SKM-1 (cell line): ENCODE data around the gene SBNO2.

Experiments used
- DNase-seq: peaks from one replicate; lab custom pipeline; 2025; ENCODE audit not compliant: unreplicated experiment; lab: John Stamatoyannopoulos, UW

Gene SBNO2

DNA sequence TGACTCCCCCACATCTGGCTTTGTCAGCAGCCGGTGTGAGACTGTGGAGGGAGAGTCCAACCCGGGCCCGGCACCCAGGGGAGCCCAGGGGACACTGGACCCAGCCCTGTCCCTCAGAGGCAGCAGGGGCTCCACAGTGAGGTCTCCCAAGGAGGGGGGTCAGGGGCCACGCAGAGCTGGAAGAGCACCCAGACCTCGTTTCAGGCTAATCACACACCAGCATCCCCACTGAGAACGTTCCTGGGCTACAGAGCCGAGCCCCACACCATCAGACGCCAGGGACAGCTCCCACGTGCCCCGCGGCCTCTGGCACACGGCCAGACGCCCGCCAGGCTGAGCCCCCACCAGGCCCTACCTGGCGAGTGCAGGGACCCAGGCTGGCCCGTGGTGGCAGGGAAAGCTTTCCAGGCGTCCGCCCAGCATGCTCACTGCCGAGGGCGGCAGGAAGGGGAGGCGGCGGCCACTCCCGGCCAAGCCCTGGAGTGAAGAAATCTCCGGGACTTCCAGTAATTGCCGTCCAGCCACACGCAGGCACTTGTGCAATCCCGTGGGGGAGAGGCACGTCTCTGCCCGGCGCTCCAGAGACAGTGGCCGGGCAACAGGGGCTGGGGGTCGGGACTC is 19.2 kb downstream of the SBNO2 start:
- peak; percentile 63 for DNase-seq

GRCh38 chr19:1153891-1154730 is 20.0 kb downstream of the SBNO2 start:
- DNase-seq: no peak

GRCh38 chr19:1151917-1152587 is 22.0 kb downstream of the SBNO2 start:
- no peak for DNase-seq

DNA sequence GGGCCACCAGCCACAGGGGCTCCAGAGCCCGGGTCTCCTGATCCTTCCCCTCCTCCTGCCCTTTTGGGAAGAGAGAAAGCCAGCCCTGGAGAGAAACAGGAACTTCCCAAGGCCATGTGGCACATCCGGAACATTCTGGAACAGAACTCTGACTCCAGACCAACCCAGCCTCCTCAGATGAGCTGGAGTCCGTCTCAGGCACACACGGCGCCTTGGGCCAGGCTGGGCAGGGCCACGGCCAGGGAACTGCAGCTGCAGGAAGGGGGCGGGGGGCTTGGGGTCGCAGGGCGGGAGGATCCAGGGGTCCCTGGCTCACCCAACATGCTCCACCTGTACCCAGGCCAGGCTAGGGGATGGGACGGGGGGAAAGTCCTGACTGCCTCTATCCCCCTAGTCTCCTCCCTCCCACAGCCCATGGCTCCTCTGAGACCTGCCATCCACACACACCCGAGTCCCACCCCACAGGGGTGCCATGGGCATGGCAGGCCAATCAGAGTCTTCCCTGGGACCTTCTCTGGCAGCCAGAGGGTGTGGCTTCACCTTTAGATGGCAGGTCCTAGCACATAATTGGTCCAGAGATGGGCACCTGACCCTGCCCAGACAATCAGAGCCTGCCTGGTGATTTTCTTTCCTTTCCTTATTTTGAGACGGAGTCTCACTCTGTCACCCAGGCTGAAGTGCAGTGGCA is 22.9 kb downstream of the SBNO2 start:
- no peak for DNase-seq

DNA sequence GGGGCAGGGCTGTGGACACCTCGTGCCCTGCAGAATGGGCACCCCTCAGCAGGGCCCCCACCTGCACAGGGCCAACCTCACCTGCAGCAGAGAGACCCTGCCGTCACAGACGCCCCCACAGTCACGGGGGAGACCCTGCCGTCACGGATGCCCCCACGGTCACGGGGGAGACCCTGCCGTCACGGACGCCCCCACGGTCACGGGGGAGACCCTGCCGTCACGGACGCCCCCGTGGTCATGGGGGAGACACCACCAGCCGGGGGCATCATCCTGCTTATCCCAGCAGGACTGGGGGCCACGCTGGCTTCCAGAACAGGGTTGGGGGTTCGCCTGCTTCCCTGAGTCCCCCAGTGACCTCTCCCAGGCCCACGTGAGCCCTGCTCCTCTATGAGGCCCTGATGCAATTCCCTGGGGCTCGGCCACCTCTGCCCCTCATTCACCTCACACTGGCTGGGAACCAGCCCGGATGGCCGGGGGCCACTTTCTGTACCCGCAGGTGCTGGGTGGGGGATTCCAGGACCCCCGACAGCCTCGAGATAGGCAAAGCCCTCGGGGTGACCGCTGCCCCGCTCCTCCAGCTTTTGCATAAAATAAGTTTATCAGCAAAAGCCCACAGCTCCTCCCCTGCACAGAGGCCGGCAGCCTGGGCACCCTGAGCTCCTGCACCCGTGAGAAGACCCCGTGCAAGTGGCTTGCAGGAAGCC is 23.6 kb downstream of the SBNO2 start:
- no peak for DNase-seq

DNA sequence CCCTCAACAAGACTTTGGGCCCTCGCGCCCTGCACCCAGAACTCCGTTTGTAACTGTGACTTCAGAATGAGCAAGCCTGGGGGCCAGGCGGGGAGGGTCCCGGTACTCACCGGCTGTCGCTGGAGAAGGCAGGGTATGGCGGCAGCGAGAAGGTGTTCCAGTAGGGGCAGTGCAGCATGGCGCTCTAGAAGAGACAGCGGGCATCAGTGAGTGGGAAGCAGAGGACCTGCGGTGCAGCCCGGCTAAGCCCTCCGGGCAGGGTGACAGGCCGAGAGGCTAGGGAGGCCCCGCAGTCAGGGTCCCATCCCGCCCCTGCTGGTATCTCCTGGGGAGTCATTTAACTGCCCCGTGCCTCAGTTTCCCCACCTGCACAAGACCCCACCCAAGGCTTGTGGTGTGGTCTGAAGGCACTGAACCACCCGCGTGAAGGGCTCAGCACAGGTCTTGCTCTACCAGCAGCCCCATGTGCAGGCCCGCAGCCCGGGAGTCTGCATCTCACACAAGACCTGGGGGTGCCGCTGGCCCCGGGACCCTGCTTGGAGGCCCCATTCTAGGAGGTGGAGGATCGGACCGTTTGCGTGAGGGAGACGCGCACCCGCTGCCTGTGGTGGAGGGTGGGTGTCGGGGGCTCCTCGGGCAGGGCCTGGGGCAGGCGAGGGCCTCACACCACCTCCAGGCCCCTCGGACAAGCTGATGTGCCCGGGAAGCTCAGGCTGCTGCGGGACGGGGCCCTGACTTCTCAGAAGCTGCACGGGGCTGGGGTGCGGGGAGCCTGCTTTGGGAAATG is 24.6 kb downstream of the SBNO2 start:
- no peak for DNase-seq

- no peak for DNase-seq
Observed at GRCh38 chr19:1147934-1148549, 26.0 kb downstream of the SBNO2 start.

DNA sequence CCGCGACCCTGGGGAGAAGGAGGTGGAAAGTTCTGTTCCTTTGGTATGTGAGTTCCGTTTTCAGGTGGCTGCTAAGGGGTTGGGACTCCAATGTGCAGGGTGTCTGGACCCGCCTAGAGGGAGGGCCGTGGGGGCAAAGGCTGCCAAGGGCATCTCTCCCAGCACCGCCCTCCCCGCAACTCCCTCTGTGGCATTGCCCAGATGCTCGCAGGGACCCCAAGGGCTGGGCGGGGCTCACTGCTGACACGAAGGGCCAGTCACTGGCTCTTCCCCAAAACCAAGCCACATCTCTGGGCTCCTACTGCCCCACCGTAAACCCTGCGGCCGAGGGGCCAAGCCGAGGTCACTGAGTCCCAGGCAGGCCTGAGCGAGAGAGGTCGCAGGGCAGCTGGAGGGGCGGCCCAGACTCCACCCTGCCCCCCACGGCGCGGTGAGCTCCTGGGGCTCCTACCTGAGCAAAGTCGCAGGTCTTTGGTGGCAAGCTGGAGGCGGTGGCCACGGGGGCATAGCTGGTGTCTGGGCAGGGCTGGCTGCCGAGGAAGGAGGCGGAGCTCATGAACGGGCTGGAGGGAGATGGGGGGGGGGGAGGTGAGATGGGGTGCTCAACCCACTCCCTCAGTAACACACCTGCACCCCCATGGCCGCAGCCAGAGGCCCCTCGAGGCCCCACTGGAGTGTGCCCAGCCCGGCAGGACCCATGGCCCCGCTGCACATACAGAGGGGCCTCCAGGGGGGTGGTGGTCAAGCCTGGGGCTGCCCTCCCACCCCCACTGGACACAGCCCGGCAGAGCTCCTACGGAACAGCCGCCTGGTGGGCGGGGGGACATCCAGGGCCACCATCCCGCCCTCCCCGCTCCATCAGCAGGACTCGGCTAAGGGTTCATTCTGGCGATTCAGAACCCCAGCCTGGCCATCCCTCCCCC is 26.9 kb downstream of the SBNO2 start:
- DNase-seq: no peak

- DNase-seq: no peak
Observed at GRCh38 chr19:1146412-1146699, 27.7 kb downstream of the SBNO2 start.

GRCh38 chr19:1145635-1146411 is 28.2 kb downstream of the SBNO2 start:
- no peak for DNase-seq

DNA sequence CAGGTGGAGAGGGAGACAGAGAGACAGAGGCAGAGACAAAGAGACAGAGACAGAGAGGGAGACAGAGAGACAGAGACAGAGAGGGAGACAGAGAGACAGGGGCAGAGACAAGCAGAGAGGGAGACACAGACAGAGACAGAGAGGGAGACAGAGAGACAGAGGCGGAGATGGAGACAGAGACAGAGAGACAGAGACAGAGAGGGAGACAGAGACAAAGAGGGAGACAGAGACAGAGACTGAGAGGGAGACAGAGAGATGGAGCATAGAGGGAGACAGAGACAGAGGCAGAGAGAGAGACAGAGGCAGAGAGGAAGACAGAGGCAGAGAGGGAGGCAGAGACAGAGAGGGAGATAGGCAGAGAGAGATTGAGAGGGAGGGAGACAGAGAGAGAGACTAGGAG is 29.3 kb downstream of the SBNO2 start:
- DNase-seq: no peak

DNA sequence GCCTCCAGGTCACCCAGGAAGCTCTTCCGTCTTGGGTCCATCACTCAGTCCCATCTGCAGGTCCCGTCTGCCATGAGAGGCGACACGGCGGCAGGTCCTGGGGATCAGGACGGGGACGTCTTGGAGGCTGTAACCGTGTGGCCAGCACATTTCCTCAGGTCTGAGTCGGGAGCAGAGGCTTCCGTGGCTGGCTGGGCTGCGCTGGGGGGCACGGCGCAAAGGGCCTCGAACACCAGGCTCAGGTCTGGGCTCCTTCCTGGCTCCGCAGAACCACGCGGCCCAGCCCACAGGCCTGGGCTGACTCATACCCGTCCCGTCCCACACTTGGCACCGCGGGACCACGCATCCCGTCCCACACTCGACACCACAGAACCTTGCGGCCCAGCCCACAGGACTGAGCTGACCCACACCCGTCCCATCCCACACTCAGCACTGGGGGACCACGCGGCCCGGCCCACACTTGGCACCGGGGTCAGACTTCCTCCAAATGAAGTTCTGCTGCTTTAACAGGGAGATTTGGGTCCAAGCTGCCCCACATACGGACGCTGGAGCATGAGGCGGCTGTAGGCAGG is 30.2 kb downstream of the SBNO2 start:
- no peak for DNase-seq

GRCh38 chr19:1141944-1142343 is 32.1 kb downstream of the SBNO2 start:
- DNase-seq: no peak

- no peak for DNase-seq
Observed at GRCh38 chr19:1140272-1141027, 33.6 kb downstream of the SBNO2 start.

DNA sequence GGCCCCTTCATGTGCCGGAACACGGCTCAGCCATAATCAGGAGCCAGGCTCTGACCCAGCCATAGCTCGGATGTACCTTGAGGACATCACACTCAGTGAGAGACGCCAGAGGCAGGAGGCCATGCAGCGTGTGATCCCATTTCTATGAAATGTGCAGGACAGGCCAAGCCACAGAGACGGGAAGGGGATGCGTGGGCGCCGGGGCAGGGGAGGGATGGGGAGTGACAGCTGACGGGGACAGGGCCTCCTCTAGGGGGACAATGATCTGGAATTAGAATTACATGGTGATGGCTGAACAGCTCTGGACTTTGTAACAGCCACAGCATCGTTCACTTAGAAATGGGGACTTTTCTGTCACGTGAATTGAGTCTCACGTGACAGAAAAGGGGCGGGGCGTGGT is 34.9 kb downstream of the SBNO2 start:
- no peak for DNase-seq

- no peak for DNase-seq
Observed at GRCh38 chr19:1138121-1138520, 35.9 kb downstream of the SBNO2 start.
